HG02678 (cell line): ENCODE data around the gene ALDH5A1.
"Not testable (repeated sequence)": the region's sequence is repeated elsewhere in the genome, so short reads cannot be mapped to it uniquely, and the experiment has no call there.

Experiments used
- ATAC-seq: cut with Tn5 transposase; IDR thresholded peaks from one replicate; pipeline ENCODE4 v1.9.1; 2021; ENCODE audit warnings: mild to moderate bottlenecking, moderate library complexity; ENCODE audit not compliant: unreplicated experiment

The ALDH5A1 gene

GRCh38 chr6:24484657-24485323 is 10.0 kb upstream of the ALDH5A1 start:
- no peak for ATAC-seq

- no peak for ATAC-seq
Observed at GRCh38 chr6:24486065-24486464, 8.7 kb upstream of the ALDH5A1 start.

GRCh38 chr6:24489470-24489869 is 5.3 kb upstream of the ALDH5A1 start, which contains the start of gene GPLD1:
GPLD1 (minus strand) TSS chr6:24489578; CDS start chr6:24489511, 67 bp downstream.
- ATAC-seq = no peak

GRCh38 chr6:24489881-24490280 is 4.9 kb upstream of the ALDH5A1 start:
- no peak for ATAC-seq

GRCh38 chr6:24490948-24491347 is 3.8 kb upstream of the ALDH5A1 start:
- ATAC-seq = no peak

GRCh38 chr6:24492475-24492874 is 2.3 kb upstream of the ALDH5A1 start:
- ATAC-seq = no peak

- ATAC-seq = peak; percentile 0
Observed at GRCh38 chr6:24493945-24494820, 586 bp upstream of the ALDH5A1 start.

GRCh38 chr6:24497254-24497970 is 2.6 kb downstream of the ALDH5A1 start:
- no peak for ATAC-seq

- no peak for ATAC-seq
Observed at GRCh38 chr6:24500683-24501082, 5.9 kb downstream of the ALDH5A1 start.

GRCh38 chr6:24501374-24501773 is 6.6 kb downstream of the ALDH5A1 start:
- no peak for ATAC-seq

- no peak for ATAC-seq
Observed at GRCh38 chr6:24501914-24502313, 7.1 kb downstream of the ALDH5A1 start.

GRCh38 chr6:24504287-24504648 is 9.5 kb downstream of the ALDH5A1 start:
- ATAC-seq = no peak

GRCh38 chr6:24504649-24505586 is 10.1 kb downstream of the ALDH5A1 start:
- ATAC-seq = no peak

GRCh38 chr6:24506814-24507520 is 12.2 kb downstream of the ALDH5A1 start:
- ATAC-seq = no peak

GRCh38 chr6:24511976-24512375 is 17.2 kb downstream of the ALDH5A1 start:
- ATAC-seq = not testable (repeated sequence)

- ATAC-seq = peak; percentile 77
Observed at GRCh38 chr6:24513602-24514001, 18.8 kb downstream of the ALDH5A1 start.

- ATAC-seq = peak; percentile 69
Observed at GRCh38 chr6:24517659-24518543, 23.1 kb downstream of the ALDH5A1 start.

GRCh38 chr6:24520929-24521546 is 26.3 kb downstream of the ALDH5A1 start:
- ATAC-seq = peak; percentile 51
